Fibroblast of skin of abdomen (primary cell): ENCODE measurements around the gene PLPP4. TPM values are rescaled to one million over a fixed set of nuclear protein-coding genes. Genes with fewer than 3 reads are reported as not detected.

Experiments used
- DNase-seq: peaks from one replicate; pipeline ENCODE4 v3.0.0-alpha.2; 2013
- polyA plus RNA-seq, 2 experiments: library from polyadenylated mRNA; unstranded; fragments of 120-200 nt; gene quantifications; one replicate each; pipeline ENCODE4 v1.2.1, GENCODE V29; 2013; ENCODE audit not compliant: insufficient read length in 2 of 2

PLPP4 gene
- polyA plus RNA-seq (2013, experiment 1 of 2; ENCODE audit: insufficient read length), result 16.2 TPM
- 16.2 TPM for polyA plus RNA-seq (2013, experiment 2 of 2; ENCODE audit: insufficient read length)

GRCh38 chr10:120456626-120457430 is at the start of gene PLPP4:
TSS of gene PLPP4 (plus strand) at chr10:120457227. CDS start at chr10:120457306, 79 bp downstream.
- DNase-seq, result peak; percentile 58

GRCh38 chr10:120409816-120410215 is 47.2 kb upstream of the PLPP4 start:
- DNase-seq, result no peak

- DNase-seq, result no peak
Observed at GRCh38 chr10:120414946-120415345, 42.1 kb upstream of the PLPP4 start.

- peak; percentile 91 for DNase-seq
Observed at GRCh38 chr10:120415709-120416330, 41.2 kb upstream of the PLPP4 start.

- no peak for DNase-seq
Observed at GRCh38 chr10:120420421-120420820, 36.6 kb upstream of the PLPP4 start.

- DNase-seq, result no peak
Observed at GRCh38 chr10:120421250-120421649, 35.8 kb upstream of the PLPP4 start.

GRCh38 chr10:120422457-120422856 is 34.6 kb upstream of the PLPP4 start:
- DNase-seq, result peak; percentile 97

GRCh38 chr10:120423431-120424197 is 33.4 kb upstream of the PLPP4 start:
- peak; percentile 91 for DNase-seq

- no peak for DNase-seq
Observed at GRCh38 chr10:120424198-120424464, 32.9 kb upstream of the PLPP4 start.

GRCh38 chr10:120426306-120426705 is 30.7 kb upstream of the PLPP4 start:
- DNase-seq, result peak; percentile 71

GRCh38 chr10:120428754-120429153 is 28.3 kb upstream of the PLPP4 start:
- DNase-seq, result peak; percentile 80

GRCh38 chr10:120429395-120429794 is 27.6 kb upstream of the PLPP4 start:
- peak; percentile 76 for DNase-seq

- DNase-seq, result no peak
Observed at GRCh38 chr10:120431251-120431651, 25.8 kb upstream of the PLPP4 start.

GRCh38 chr10:120432209-120432608 is 24.8 kb upstream of the PLPP4 start:
- DNase-seq, result no peak

GRCh38 chr10:120433141-120433540 is 23.9 kb upstream of the PLPP4 start:
- DNase-seq, result no peak

- no peak for DNase-seq
Observed at GRCh38 chr10:120436439-120437112, 20.5 kb upstream of the PLPP4 start.

- no peak for DNase-seq
Observed at GRCh38 chr10:120437541-120437940, 19.5 kb upstream of the PLPP4 start.

GRCh38 chr10:120451968-120452367 is 5.1 kb upstream of the PLPP4 start:
- peak; percentile 58 for DNase-seq

GRCh38 chr10:120453319-120453718 is 3.7 kb upstream of the PLPP4 start:
- DNase-seq, result no peak

GRCh38 chr10:120453886-120454285 is 3.1 kb upstream of the PLPP4 start:
- no peak for DNase-seq

GRCh38 chr10:120455004-120455403 is 2.0 kb upstream of the PLPP4 start:
- peak; percentile 46 for DNase-seq

- no peak for DNase-seq
Observed at GRCh38 chr10:120455606-120456005, 1.4 kb upstream of the PLPP4 start.

- no peak for DNase-seq
Observed at GRCh38 chr10:120456143-120456625, 843 bp upstream of the PLPP4 start.
